Measurements from ENCODE around the gene LCE2A.

LCE2A gene

DNA sequence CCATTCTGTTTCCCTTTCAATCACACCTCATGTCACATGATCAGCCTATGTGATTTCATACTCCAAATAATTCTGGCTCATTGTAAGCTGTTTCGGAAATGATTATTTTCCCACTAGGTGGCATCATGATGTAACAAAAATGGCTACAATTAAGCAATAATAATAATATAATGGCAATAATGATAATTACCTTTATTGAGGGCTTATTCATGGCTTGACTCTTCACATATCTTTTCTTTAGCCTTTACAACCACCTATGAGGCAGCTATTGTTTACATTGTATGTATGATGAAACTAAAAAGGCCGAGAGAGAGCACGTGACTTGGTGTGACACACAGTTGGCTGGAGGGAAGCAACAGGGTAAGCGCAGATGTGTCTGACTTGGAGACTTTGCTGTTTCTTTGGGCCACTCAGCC, 47.2 kb downstream of the LCE2A start:
- Histone ChIP-seq H3K4me3 (ENCODE audit: low read length, poor library complexity, severe bottlenecking) (no peak overlapping the region), H3K9me3 (ENCODE audit: insufficient read depth, low read depth, low read length) (no peaks in the 10 kb centered on the region), H3K36me3 (ENCODE audit: insufficient read depth, low read length) (no peaks in the 10 kb centered on the region), H3K4me1 (ENCODE audit: insufficient read depth, low read length, poor library complexity, severe bottlenecking) (no peaks in the 10 kb centered on the region), H2AFZ (ENCODE audit: low read length) (no peak overlapping the region), H3K27me3 (ENCODE audit: insufficient read depth, low read length, poor library complexity, severe bottlenecking) (no peaks in the 10 kb centered on the region), H3K9me2 (replicated peaks; ENCODE audit: low read depth, low read length) (no peaks in the 10 kb centered on the region), H3F3A (ENCODE audit: low read depth) (no peaks in the 10 kb centered on the region), H3K9ac (ENCODE audit: low read depth, low read length, poor library complexity, severe bottlenecking) (no peak overlapping the region), H4K20me1 (ENCODE audit: insufficient read depth, low read length, poor library complexity, severe bottlenecking) (no peaks in the 10 kb centered on the region), H3K79me2 (ENCODE audit: insufficient read depth, low read length) (no peaks in the 10 kb centered on the region), H3K4me2 (ENCODE audit: low read depth, low read length, poor library complexity, severe bottlenecking) (no peak overlapping the region)
- no peak for TF ChIP-seq EZH2phosphoT487 (IDR thresholded peaks at IDR 0.05; ENCODE audit: borderline replicate concordance)
- TF ChIP-seq, protein P1, sequence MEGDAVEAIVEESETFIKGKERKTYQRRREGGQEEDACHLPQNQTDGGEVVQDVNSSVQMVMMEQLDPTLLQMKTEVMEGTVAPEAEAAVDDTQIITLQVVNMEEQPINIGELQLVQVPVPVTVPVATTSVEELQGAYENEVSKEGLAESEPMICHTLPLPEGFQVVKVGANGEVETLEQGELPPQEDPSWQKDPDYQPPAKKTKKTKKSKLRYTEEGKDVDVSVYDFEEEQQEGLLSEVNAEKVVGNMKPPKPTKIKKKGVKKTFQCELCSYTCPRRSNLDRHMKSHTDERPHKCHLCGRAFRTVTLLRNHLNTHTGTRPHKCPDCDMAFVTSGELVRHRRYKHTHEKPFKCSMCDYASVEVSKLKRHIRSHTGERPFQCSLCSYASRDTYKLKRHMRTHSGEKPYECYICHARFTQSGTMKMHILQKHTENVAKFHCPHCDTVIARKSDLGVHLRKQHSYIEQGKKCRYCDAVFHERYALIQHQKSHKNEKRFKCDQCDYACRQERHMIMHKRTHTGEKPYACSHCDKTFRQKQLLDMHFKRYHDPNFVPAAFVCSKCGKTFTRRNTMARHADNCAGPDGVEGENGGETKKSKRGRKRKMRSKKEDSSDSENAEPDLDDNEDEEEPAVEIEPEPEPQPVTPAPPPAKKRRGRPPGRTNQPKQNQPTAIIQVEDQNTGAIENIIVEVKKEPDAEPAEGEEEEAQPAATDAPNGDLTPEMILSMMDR (conservative IDR thresholded peaks at IDR 0.05; ENCODE audit: low read length): peak; percentile 42

DNA sequence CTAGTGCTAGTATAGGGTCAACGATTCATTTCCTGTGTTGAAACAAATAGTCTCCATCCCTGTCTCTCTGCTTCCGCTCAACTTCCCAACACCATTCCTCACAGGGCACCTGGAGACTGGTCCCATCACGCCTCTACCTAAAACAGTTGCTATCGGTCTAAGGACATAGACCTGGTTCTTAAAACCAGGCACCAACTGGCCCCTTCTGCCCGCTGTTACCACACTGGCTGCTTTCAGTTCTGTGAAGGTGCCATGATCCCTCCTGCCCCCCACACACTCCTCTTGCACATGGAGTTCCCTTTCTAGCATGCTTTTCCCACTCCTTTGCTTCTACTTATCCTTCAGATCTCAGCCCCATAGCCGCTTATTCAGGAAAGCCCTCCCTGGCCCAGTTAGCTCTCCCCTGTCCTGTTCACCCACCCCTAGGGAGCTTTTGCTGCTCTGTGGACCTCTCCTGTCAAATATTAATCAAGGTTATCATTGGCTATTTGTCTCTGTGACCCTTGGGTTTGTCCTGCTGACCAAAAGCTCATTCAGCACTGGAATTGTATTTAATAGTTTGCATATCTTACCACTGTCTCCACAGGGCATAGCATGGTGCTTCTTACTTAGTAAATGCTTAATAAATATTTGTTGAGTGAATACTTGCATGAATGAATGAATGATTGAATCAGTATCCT, 47.8 kb downstream of the LCE2A start:
- Histone ChIP-seq H2AFZ (ENCODE audit: low read length) (no peak overlapping the region), H3K9me2 (replicated peaks; ENCODE audit: low read depth, low read length) (no peaks in the 10 kb centered on the region), H3K9me3 (ENCODE audit: insufficient read depth, low read depth, low read length) (no peaks in the 10 kb centered on the region), H3K9ac (ENCODE audit: low read depth, low read length, poor library complexity, severe bottlenecking) (no peak overlapping the region), H3K4me3 (ENCODE audit: low read length, poor library complexity, severe bottlenecking) (no peak overlapping the region), H4K20me1 (ENCODE audit: insufficient read depth, low read length, poor library complexity, severe bottlenecking) (no peaks in the 10 kb centered on the region), H3K27me3 (ENCODE audit: insufficient read depth, low read length, poor library complexity, severe bottlenecking) (no peaks in the 10 kb centered on the region), H3K36me3 (ENCODE audit: insufficient read depth, low read length) (no peaks in the 10 kb centered on the region), H3F3A (ENCODE audit: low read depth) (no peaks in the 10 kb centered on the region), H3K4me2 (ENCODE audit: low read depth, low read length, poor library complexity, severe bottlenecking) (no peak overlapping the region), H3K4me1 (ENCODE audit: insufficient read depth, low read length, poor library complexity, severe bottlenecking) (no peaks in the 10 kb centered on the region), H3K79me2 (ENCODE audit: insufficient read depth, low read length) (no peaks in the 10 kb centered on the region)
- TF ChIP-seq, protein P1 (conservative IDR thresholded peaks at IDR 0.05; ENCODE audit: low read length): no peak

DNA sequence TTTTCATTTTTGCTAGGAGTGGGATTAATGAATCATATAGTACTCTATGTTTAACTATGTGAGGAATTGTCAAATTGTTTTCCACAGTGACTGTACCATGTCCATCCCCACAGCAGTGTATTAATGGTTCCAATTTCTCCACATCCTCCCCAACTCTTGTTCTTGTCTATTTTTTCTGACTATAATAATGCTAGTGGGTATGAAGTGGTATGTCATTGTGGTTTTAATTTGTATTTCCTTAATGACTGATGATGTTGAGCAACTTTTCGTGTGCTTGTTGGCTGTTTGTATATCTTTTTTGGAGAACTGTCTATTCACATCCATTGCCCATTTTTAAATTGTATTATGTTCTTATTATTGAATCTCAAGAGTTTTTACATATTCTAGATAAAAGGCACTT, 49.7 kb downstream of the LCE2A start:
- Histone ChIP-seq H4K20me1 (ENCODE audit: insufficient read depth, low read length, poor library complexity, severe bottlenecking) (no peaks in the 10 kb centered on the region), H3K9ac (ENCODE audit: low read depth, low read length, poor library complexity, severe bottlenecking) (no peak overlapping the region), H3K4me3 (ENCODE audit: low read length, poor library complexity, severe bottlenecking) (no peak overlapping the region), H3K4me2 (ENCODE audit: low read depth, low read length, poor library complexity, severe bottlenecking) (no peak overlapping the region), H3K9me2 (replicated peaks; ENCODE audit: low read depth, low read length) (no peaks in the 10 kb centered on the region), H3F3A (ENCODE audit: low read depth) (no peaks in the 10 kb centered on the region), H2AFZ (ENCODE audit: low read length) (no peak overlapping the region), H3K79me2 (ENCODE audit: insufficient read depth, low read length) (no peaks in the 10 kb centered on the region), H3K4me1 (ENCODE audit: insufficient read depth, low read length, poor library complexity, severe bottlenecking) (no peaks in the 10 kb centered on the region), H3K36me3 (ENCODE audit: insufficient read depth, low read length) (no peaks in the 10 kb centered on the region), H3K27me3 (ENCODE audit: insufficient read depth, low read length, poor library complexity, severe bottlenecking) (no peaks in the 10 kb centered on the region), H3K9me3 (ENCODE audit: insufficient read depth, low read depth, low read length) (no peaks in the 10 kb centered on the region)
- TF ChIP-seq EZH2phosphoT487 (IDR thresholded peaks at IDR 0.05; ENCODE audit: borderline replicate concordance): no peak
- TF ChIP-seq, protein P1 (conservative IDR thresholded peaks at IDR 0.05; ENCODE audit: low read length): no peak

Measured in Loucy (cell line).